Measurements from ENCODE around the gene ABCC3. TPM values are rescaled to one million over a fixed set of nuclear protein-coding genes. Genes with fewer than 3 reads are reported as not detected.
"Not testable (repeated sequence)": the region's sequence is repeated elsewhere in the genome, so short reads cannot be mapped to it uniquely, and the experiment has no call there.

The ABCC3 gene
- total and polyA plus RNA-seq, 8 donors = 30.9 to 120 (median 50.3) TPM

GRCh38 chr17:50677851-50678375 lies 43.2 kb downstream of the ABCC3 start:
- DNase-seq = no peak
- no peak for TF ChIP-seq CTCF (IDR thresholded peaks at IDR 0.05)
- Histone ChIP-seq H3K9me3 (no peaks in the 10 kb centered on the region), H3K36me3 (no peaks in the 10 kb centered on the region), H3K4me3 (no peak overlapping the region), H3K27me3 (no peaks in the 10 kb centered on the region), H3K4me1 (peaks cover 5 to 7% of the 10 kb centered on the region in 2 donors), H3K27ac (no peak overlapping the region)
- ATAC-seq = no peak
- intact Hi-C loops (cut with DNase I) = no loop called here

- Histone ChIP-seq H3K36me3 (no peaks in the 10 kb centered on the region), H3K27me3 (peaks cover 0 to 7% of the 10 kb centered on the region in 2 donors), H3K9me3 (no peaks in the 10 kb centered on the region), H3K27ac (no peak overlapping the region), H3K4me1 (peaks cover 5 to 7% of the 10 kb centered on the region in 2 donors), H3K4me3 (no peak overlapping the region)
- intact Hi-C loops (cut with DNase I) = no loop called here
- no peak for TF ChIP-seq CTCF (IDR thresholded peaks at IDR 0.05)
- no peak for ATAC-seq
- DNase-seq = no peak
Observed at GRCh38 chr17:50679008-50679544, 44.4 kb downstream of the ABCC3 start.

GRCh38 chr17:50680126-50680525 lies 45.4 kb downstream of the ABCC3 start:
- ATAC-seq = no peak

GRCh38 chr17:50680543-50681262 lies 46.0 kb downstream of the ABCC3 start:
- intact Hi-C loops (cut with DNase I) = loop anchor here in 1 of 2 donors (10.0 kb wide), 1 partner anchor 46 kb away; the partner anchor contains the start of gene ABCC3
- peak; percentile 14 for ATAC-seq

More at GRCh38 chr17:50680126-50680525, 45.4 kb downstream of the ABCC3 start:
- intact Hi-C loops (cut with DNase I) = loop anchor here in 1 of 2 donors (10.0 kb wide), 1 partner anchor 45 kb away; the partner anchor contains the start of gene ABCC3
- Histone ChIP-seq H3K4me3 (no peak overlapping the region), H3K9me3 (no peaks in the 10 kb centered on the region), H3K27ac (no peak overlapping the region), H3K27me3 (peaks cover 0 to 8% of the 10 kb centered on the region in 2 donors), H3K36me3 (no peaks in the 10 kb centered on the region), H3K4me1 (peaks cover 5 to 7% of the 10 kb centered on the region in 2 donors)
- DNase-seq = no peak
- no peak for TF ChIP-seq CTCF (IDR thresholded peaks at IDR 0.05)

GRCh38 chr17:50681263-50682200 lies 46.9 kb downstream of the ABCC3 start:
- Histone ChIP-seq H3K9me3 (no peaks in the 10 kb centered on the region), H3K4me1 (peaks cover 5 to 12% of the 10 kb centered on the region in 2 donors), H3K36me3 (no peaks in the 10 kb centered on the region), H3K27me3 (peaks cover 0 to 8% of the 10 kb centered on the region in 2 donors), H3K27ac (peak overlapping the region in 1 of 2 donors; percentile 33), H3K4me3 (no peak overlapping the region)
- TF ChIP-seq CTCF (IDR thresholded peaks at IDR 0.05) = peak; percentile 24 to 35
- DNase-seq = peak in 2 of 4 donors; percentile 60 to 81
- ATAC-seq = peak; percentile 64
- intact Hi-C loops (cut with DNase I) = loop anchor here in 1 of 2 donors (10.0 kb wide), 1 partner anchor 47 kb away; the partner anchor contains the start of gene ABCC3

More at GRCh38 chr17:50680543-50681262, 46.0 kb downstream of the ABCC3 start:
- not testable (repeated sequence) for H3K9me3 ChIP-seq, H3K4me3 ChIP-seq, H3K4me1 ChIP-seq, DNase-seq, H3K36me3 ChIP-seq, H3K27me3 ChIP-seq
- H3K27ac ChIP-seq = peak overlapping the region in 1 of 2 donors; percentile 33
